Ramos (cell line): ENCODE measurements around the gene ENO2.

Experiments
- in situ Hi-C: fragments of 300-500 bp; cut with MboI; formaldehyde crosslinking; loops from one replicate; pipeline ENCODE4 v1.14.3; 2022; ENCODE audit warnings: low sequenced_read_pairs; ENCODE audit not compliant: unreplicated experiment

ENO2 gene

GRCh38 chr12:6957741-6958608, 43.6 kb downstream of the ENO2 start:
- in situ Hi-C loops: no loop called here

- in situ Hi-C loops: no loop called here
These were observed 44.3 kb downstream of the ENO2 start for GRCh38 chr12:6958609-6959057.

- in situ Hi-C loops: no loop called here
These were observed 44.9 kb downstream of the ENO2 start for GRCh38 chr12:6959058-6959804.

- in situ Hi-C loops: no loop called here
These were observed 45.6 kb downstream of the ENO2 start for GRCh38 chr12:6959805-6960592.

- in situ Hi-C loops: no loop called here
These were observed 46.4 kb downstream of the ENO2 start for GRCh38 chr12:6960593-6961277.

GRCh38 chr12:6961278-6961694, 46.9 kb downstream of the ENO2 start:
- in situ Hi-C loops: no loop called here

GRCh38 chr12:6961695-6962284, 47.4 kb downstream of the ENO2 start:
- in situ Hi-C loops: no loop called here

GRCh38 chr12:6962285-6963015, 48.1 kb downstream of the ENO2 start:
- in situ Hi-C loops: no loop called here

- in situ Hi-C loops: no loop called here
These were observed 48.8 kb downstream of the ENO2 start for GRCh38 chr12:6963016-6963731.

- in situ Hi-C loops: no loop called here
These were observed 49.5 kb downstream of the ENO2 start for GRCh38 chr12:6963791-6964413.

- in situ Hi-C loops: no loop called here
These were observed 50.2 kb downstream of the ENO2 start for GRCh38 chr12:6964605-6965025.

- in situ Hi-C loops: no loop called here
These were observed 50.8 kb downstream of the ENO2 start for GRCh38 chr12:6965026-6965661.

GRCh38 chr12:6965714-6966113, 51.3 kb downstream of the ENO2 start:
- in situ Hi-C loops: no loop called here

- in situ Hi-C loops: no loop called here
These were observed 52.0 kb downstream of the ENO2 start for GRCh38 chr12:6966351-6966750.

GRCh38 chr12:6967651-6968100, 53.3 kb downstream of the ENO2 start:
- in situ Hi-C loops: no loop called here

GRCh38 chr12:6968426-6968825, 54.0 kb downstream of the ENO2 start:
- in situ Hi-C loops: no loop called here

GRCh38 chr12:6970096-6970527, 55.7 kb downstream of the ENO2 start:
- in situ Hi-C loops: no loop called here
